GM23338 (cell line): ENCODE data around the gene ULBP1. TPM values are rescaled to one million over a fixed set of nuclear protein-coding genes. Genes with fewer than 3 reads are reported as not detected.
A peak's percentile ranks its signal among the peaks of the same experiment; 100 is the strongest.

Experiments
- ATAC-seq: fragments of 200-7000 bp; cut with Tn5 transposase; 3 replicates; pipeline ENCODE4 v1.9.1; 2020
- DNase-seq: peaks from one replicate; pipeline ENCODE4 v3.0.0-alpha.2; 2015; ENCODE audit warnings: low spot score
- H2AFZ ChIP-seq: fragments of 200-600 bp; sonication (generic); 2 replicates; pipeline ENCODE4 v1.8.0; 2016; ENCODE audit warnings: antibody characterized with exemption, mild to moderate bottlenecking, moderate library complexity
- H3F3A ChIP-seq: fragments of 200-600 bp; sonication (generic); replicated peaks from 2 replicates; pipeline ENCODE4 v1.8.0; 2017; ENCODE audit warnings: antibody characterized with exemption, mixed run types, low read depth
- H3K27ac ChIP-seq: fragments of 200-600 bp; sonication (generic); 2 replicates; pipeline ENCODE4 v1.6.1; 2016; ENCODE audit warnings: low read depth
- H3K27me3 ChIP-seq: fragments of 200-600 bp; sonication (generic); 2 replicates; pipeline ENCODE4 v1.8.0; 2016; ENCODE audit warnings: mild to moderate bottlenecking, mixed run types, moderate library complexity; ENCODE audit not compliant: insufficient read depth
- H3K36me3 ChIP-seq: fragments of 200-600 bp; sonication (generic); 2 replicates; pipeline ENCODE4 v1.8.0; 2016; ENCODE audit warnings: mild to moderate bottlenecking; ENCODE audit not compliant: insufficient read depth
- H3K4me1 ChIP-seq: fragments of 200-600 bp; sonication (generic); 2 replicates; pipeline ENCODE4 v1.8.0; 2016; ENCODE audit warnings: mild to moderate bottlenecking, moderate library complexity; ENCODE audit not compliant: insufficient read depth
- H3K4me2 ChIP-seq: fragments of 200-600 bp; sonication (generic); 2 replicates; pipeline ENCODE4 v1.7.1; 2017; ENCODE audit warnings: mixed run types
- H3K4me3 ChIP-seq: fragments of 200-600 bp; sonication (generic); 2 replicates; pipeline ENCODE4 v1.6.1; 2016; ENCODE audit warnings: mixed run types
- H3K79me2 ChIP-seq: fragments of 200-600 bp; sonication (generic); replicated peaks from 2 replicates; pipeline ENCODE4 v1.8.0; 2017; ENCODE audit warnings: mild to moderate bottlenecking; ENCODE audit not compliant: insufficient read depth
- H3K9me2 ChIP-seq: fragments of 200-600 bp; sonication (generic); 2 replicates; pipeline ENCODE4 v1.8.0; 2017; ENCODE audit not compliant: insufficient read depth
- H4K20me1 ChIP-seq: fragments of 200-600 bp; sonication (generic); replicated peaks from 2 replicates; pipeline ENCODE4 v1.8.0; 2017; ENCODE audit warnings: mild to moderate bottlenecking; ENCODE audit not compliant: insufficient read depth
- H3K27ac Mint-ChIP-seq: 2 replicates; pipeline ENCODE4 v1.8.0; 2020; ENCODE audit warnings: inconsistent platforms, mild to moderate bottlenecking, moderate library complexity, mixed read lengths
- H3K27me3 Mint-ChIP-seq: 3 replicates; pipeline ENCODE4 v1.8.0; 2022; ENCODE audit warnings: low read depth, mild to moderate bottlenecking, moderate library complexity, mixed read lengths, inconsistent platforms; ENCODE audit not compliant: insufficient read depth, poor library complexity
- H3K36me3 Mint-ChIP-seq: 3 replicates; pipeline ENCODE4 v1.8.0; 2021; ENCODE audit warnings: low read depth, mild to moderate bottlenecking, inconsistent platforms, moderate library complexity, mixed read lengths
- H3K4me1 Mint-ChIP-seq: 3 replicates; pipeline ENCODE4 v1.8.0; 2020; ENCODE audit warnings: mild to moderate bottlenecking, inconsistent platforms, mixed read lengths
- H3K4me3 Mint-ChIP-seq: 3 replicates; pipeline ENCODE4 v1.8.0; 2021; ENCODE audit warnings: moderate library complexity, mild to moderate bottlenecking, inconsistent platforms, mixed read lengths
- H3K9me3 Mint-ChIP-seq: 3 replicates; pipeline ENCODE4 v1.8.0; 2020; ENCODE audit warnings: moderate library complexity, mild to moderate bottlenecking, inconsistent platforms, mixed read lengths
- CREB1 ChIP-seq: fragments of 250-450 bp; sonication (Bioruptor Pico); IDR thresholded peaks from 2 replicates; pipeline ENCODE4 v1.5.0; 2020; ENCODE audit warnings: low read depth, mild to moderate bottlenecking, moderate library complexity
- EZH2 ChIP-seq: fragments of 200-600 bp; sonication (generic); IDR thresholded peaks from one replicate; pipeline ENCODE4 v1.8.0; 2017; ENCODE audit warnings: antibody characterized with exemption, mild to moderate bottlenecking, low read depth; ENCODE audit not compliant: unreplicated experiment
- EZH2phosphoT487 ChIP-seq: fragments of 200-600 bp; sonication (generic); IDR thresholded peaks from one replicate; pipeline ENCODE4 v1.8.1; 2018; ENCODE audit warnings: antibody characterized with exemption; ENCODE audit not compliant: unreplicated experiment
- JUNB ChIP-seq: IDR thresholded peaks from one replicate; pipeline ENCODE4 v1.6.1; 2016; ENCODE audit warnings: antibody characterized with exemption; ENCODE audit not compliant: unreplicated experiment
- POLR2AphosphoS5 ChIP-seq: IDR thresholded peaks from 2 replicates; pipeline ENCODE4 v1.6.1; 2016; ENCODE audit warnings: antibody characterized with exemption, low read depth
- STAT1 ChIP-seq: IDR thresholded peaks from one replicate; pipeline ENCODE4 v1.6.1; 2016; ENCODE audit warnings: antibody characterized with exemption; ENCODE audit not compliant: unreplicated experiment
- polyA plus RNA-seq: library from polyadenylated mRNA; unstranded; fragments of >200 nt; fragmentation: Nextera tagmentation; extraction: Ambion mirVana; gene quantifications from 2 replicates; pipeline ENCODE4 v1.2.1, GENCODE V29; 2016
- total RNA-seq: library from RNA; depleted of rRNA; stranded (reverse); fragments of >200 nt; shearing (Covaris generic); gene quantifications from 2 replicates; pipeline ENCODE4 v1.2.3, GENCODE V29; 2014
- TF ChIP-seq, protein P1 (sequence below): fragments of 250-450 bp; sonication (Bioruptor Pico); IDR thresholded peaks from 2 replicates; pipeline ENCODE4 v1.5.0; 2020; ENCODE audit warnings: mild to moderate bottlenecking, moderate library complexity
- TF ChIP-seq, protein P2 (sequence below), 2 experiments: fragments of 200-600 bp in 1 of 2; sonication (generic) in 1 of 2; conservative IDR thresholded peaks; 2 replicates each; pipeline versions ENCODE4 v1.5.1 to v1.6.1; 2016 to 2017; ENCODE audit warnings: antibody characterized with exemption in 2 of 2, low read depth in 2 of 2, mild to moderate bottlenecking in 2 of 2, moderate library complexity in 1 of 2
- TF ChIP-seq, protein P3 (sequence below): IDR thresholded peaks from 2 replicates; pipeline ENCODE4 v1.6.1; 2016; ENCODE audit warnings: antibody characterized with exemption
- TF ChIP-seq, protein P4 (sequence below): IDR thresholded peaks from one replicate; pipeline ENCODE4 v1.6.1; 2018; ENCODE audit warnings: antibody characterized with exemption; ENCODE audit not compliant: unreplicated experiment

The ULBP1 gene
- total and polyA plus RNA-seq, 2 experiments from 2014 or later: 0.74 to 1.7 TPM

DNA sequence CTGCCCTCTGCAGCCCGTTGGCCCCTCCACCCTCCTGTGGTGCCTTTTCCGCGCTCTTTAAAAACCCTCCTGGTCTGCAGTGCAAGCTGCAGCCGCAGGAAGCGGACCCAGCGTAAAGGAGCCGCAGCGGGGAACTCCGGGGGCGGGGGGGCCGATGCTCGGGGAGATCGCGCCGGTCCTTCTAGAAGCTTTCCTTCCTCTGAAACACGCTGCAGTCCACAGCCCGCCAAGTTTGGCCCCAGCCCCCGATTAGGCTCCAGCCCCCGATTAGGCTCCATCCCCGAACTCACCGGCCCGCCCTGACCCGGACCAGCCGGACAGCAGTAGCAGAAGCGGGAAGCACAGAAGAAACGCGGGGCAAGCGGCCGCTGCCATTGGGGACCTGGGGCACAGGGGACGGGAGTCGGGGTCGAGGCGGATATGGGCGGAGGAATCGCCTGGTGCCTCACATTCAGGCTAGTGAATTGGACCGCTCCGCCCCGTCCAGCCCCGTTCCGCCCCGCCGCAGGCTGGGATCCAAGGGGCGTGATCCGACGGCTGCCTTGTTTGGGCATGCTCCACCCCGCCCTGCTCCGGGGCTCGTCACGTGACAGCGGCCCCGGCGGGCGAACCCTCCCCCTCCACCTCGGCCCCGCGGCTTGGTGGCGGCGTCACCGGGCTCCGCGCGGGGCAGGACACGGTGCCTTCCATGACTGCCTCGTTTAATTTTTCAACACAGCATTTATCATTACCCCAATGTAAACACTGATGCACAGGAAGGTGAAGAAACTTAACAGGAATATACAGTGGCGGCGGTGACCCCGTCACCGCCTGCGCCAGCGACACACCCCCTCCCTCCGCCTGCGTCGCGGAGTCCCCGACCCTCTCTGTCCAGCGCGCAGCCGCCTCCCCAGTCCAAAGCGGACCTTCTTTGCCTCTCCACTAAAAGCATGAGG, 41.3 kb downstream of the ULBP1 start:
- Mint-ChIP-seq H3K27ac (peak overlapping the region; percentile 95), H3K36me3 (peaks cover 3% of the 10 kb centered on the region; the same call in 1 of the 3 replicates), H3K4me3 (peak overlapping the region; percentile 93), H3K27me3 (peaks cover 63% of the 10 kb centered on the region), H3K9me3 (no peaks in the 10 kb centered on the region; the same call in 2 of the 3 replicates), H3K4me1 (peaks cover 7% of the 10 kb centered on the region)
- Histone ChIP-seq H3K4me1 (no peaks in the 10 kb centered on the region), H3K36me3 (no peaks in the 10 kb centered on the region), H3F3A (no peaks in the 10 kb centered on the region), H3K9me2 (no peaks in the 10 kb centered on the region), H3K27me3 (peaks cover 75% of the 10 kb centered on the region), H3K4me2 (peak overlapping the region; percentile 85), H4K20me1 (no peaks in the 10 kb centered on the region; the same call in 1 of the 2 replicates), H3K27ac (0 out of 2 replicates have a peak overlapping the region, but pooled peaks have one; percentile 55), H3K4me3 (peak overlapping the region; percentile 88), H3K79me2 (no peaks in the 10 kb centered on the region), H2AFZ (peak overlapping the region; percentile 97)
- peak; percentile 81 for TF ChIP-seq POLR2AphosphoS5
- TF ChIP-seq, protein P1, sequence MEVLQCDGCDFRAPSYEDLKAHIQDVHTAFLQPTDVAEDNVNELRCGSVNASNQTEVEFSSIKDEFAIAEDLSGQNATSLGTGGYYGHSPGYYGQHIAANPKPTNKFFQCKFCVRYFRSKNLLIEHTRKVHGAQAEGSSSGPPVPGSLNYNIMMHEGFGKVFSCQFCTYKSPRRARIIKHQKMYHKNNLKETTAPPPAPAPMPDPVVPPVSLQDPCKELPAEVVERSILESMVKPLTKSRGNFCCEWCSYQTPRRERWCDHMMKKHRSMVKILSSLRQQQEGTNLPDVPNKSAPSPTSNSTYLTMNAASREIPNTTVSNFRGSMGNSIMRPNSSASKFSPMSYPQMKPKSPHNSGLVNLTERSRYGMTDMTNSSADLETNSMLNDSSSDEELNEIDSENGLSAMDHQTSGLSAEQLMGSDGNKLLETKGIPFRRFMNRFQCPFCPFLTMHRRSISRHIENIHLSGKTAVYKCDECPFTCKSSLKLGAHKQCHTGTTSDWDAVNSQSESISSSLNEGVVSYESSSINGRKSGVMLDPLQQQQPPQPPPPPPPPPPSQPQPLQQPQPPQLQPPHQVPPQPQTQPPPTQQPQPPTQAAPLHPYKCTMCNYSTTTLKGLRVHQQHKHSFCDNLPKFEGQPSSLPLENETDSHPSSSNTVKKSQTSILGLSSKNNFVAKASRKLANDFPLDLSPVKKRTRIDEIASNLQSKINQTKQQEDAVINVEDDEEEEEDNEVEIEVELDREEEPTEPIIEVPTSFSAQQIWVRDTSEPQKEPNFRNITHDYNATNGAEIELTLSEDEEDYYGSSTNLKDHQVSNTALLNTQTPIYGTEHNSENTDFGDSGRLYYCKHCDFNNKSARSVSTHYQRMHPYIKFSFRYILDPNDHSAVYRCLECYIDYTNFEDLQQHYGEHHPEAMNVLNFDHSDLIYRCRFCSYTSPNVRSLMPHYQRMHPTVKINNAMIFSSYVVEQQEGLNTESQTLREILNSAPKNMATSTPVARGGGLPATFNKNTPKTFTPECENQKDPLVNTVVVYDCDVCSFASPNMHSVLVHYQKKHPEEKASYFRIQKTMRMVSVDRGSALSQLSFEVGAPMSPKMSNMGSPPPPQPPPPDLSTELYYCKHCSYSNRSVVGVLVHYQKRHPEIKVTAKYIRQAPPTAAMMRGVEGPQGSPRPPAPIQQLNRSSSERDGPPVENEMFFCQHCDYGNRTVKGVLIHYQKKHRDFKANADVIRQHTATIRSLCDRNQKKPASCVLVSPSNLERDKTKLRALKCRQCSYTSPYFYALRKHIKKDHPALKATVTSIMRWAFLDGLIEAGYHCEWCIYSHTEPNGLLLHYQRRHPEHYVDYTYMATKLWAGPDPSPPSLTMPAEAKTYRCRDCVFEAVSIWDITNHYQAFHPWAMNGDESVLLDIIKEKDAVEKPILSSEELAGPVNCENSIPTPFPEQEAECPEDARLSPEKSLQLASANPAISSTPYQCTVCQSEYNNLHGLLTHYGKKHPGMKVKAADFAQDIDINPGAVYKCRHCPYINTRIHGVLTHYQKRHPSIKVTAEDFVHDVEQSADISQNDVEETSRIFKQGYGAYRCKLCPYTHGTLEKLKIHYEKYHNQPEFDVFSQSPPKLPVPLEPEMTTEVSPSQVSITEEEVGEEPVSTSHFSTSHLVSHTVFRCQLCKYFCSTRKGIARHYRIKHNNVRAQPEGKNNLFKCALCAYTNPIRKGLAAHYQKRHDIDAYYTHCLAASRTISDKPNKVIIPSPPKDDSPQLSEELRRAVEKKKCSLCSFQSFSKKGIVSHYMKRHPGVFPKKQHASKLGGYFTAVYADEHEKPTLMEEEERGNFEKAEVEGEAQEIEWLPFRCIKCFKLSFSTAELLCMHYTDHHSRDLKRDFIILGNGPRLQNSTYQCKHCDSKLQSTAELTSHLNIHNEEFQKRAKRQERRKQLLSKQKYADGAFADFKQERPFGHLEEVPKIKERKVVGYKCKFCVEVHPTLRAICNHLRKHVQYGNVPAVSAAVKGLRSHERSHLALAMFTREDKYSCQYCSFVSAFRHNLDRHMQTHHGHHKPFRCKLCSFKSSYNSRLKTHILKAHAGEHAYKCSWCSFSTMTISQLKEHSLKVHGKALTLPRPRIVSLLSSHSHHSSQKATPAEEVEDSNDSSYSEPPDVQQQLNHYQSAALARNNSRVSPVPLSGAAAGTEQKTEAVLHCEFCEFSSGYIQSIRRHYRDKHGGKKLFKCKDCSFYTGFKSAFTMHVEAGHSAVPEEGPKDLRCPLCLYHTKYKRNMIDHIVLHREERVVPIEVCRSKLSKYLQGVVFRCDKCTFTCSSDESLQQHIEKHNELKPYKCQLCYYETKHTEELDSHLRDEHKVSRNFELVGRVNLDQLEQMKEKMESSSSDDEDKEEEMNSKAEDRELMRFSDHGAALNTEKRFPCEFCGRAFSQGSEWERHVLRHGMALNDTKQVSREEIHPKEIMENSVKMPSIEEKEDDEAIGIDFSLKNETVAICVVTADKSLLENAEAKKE: no peak
- no peak for TF ChIP-seq STAT1
- TF ChIP-seq CREB1: peak; percentile 87
- TF ChIP-seq JUNB: no peak
- TF ChIP-seq EZH2phosphoT487: no peak
- peak; percentile 36 for TF ChIP-seq EZH2
- TF ChIP-seq, protein P2, sequence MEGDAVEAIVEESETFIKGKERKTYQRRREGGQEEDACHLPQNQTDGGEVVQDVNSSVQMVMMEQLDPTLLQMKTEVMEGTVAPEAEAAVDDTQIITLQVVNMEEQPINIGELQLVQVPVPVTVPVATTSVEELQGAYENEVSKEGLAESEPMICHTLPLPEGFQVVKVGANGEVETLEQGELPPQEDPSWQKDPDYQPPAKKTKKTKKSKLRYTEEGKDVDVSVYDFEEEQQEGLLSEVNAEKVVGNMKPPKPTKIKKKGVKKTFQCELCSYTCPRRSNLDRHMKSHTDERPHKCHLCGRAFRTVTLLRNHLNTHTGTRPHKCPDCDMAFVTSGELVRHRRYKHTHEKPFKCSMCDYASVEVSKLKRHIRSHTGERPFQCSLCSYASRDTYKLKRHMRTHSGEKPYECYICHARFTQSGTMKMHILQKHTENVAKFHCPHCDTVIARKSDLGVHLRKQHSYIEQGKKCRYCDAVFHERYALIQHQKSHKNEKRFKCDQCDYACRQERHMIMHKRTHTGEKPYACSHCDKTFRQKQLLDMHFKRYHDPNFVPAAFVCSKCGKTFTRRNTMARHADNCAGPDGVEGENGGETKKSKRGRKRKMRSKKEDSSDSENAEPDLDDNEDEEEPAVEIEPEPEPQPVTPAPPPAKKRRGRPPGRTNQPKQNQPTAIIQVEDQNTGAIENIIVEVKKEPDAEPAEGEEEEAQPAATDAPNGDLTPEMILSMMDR (conservative IDR thresholded peaks at IDR 0.05; ENCODE audit: low read depth in 2 of 2): no peak
- TF ChIP-seq, protein P3, sequence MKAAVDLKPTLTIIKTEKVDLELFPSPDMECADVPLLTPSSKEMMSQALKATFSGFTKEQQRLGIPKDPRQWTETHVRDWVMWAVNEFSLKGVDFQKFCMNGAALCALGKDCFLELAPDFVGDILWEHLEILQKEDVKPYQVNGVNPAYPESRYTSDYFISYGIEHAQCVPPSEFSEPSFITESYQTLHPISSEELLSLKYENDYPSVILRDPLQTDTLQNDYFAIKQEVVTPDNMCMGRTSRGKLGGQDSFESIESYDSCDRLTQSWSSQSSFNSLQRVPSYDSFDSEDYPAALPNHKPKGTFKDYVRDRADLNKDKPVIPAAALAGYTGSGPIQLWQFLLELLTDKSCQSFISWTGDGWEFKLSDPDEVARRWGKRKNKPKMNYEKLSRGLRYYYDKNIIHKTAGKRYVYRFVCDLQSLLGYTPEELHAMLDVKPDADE: no peak
- TF ChIP-seq, protein P4, sequence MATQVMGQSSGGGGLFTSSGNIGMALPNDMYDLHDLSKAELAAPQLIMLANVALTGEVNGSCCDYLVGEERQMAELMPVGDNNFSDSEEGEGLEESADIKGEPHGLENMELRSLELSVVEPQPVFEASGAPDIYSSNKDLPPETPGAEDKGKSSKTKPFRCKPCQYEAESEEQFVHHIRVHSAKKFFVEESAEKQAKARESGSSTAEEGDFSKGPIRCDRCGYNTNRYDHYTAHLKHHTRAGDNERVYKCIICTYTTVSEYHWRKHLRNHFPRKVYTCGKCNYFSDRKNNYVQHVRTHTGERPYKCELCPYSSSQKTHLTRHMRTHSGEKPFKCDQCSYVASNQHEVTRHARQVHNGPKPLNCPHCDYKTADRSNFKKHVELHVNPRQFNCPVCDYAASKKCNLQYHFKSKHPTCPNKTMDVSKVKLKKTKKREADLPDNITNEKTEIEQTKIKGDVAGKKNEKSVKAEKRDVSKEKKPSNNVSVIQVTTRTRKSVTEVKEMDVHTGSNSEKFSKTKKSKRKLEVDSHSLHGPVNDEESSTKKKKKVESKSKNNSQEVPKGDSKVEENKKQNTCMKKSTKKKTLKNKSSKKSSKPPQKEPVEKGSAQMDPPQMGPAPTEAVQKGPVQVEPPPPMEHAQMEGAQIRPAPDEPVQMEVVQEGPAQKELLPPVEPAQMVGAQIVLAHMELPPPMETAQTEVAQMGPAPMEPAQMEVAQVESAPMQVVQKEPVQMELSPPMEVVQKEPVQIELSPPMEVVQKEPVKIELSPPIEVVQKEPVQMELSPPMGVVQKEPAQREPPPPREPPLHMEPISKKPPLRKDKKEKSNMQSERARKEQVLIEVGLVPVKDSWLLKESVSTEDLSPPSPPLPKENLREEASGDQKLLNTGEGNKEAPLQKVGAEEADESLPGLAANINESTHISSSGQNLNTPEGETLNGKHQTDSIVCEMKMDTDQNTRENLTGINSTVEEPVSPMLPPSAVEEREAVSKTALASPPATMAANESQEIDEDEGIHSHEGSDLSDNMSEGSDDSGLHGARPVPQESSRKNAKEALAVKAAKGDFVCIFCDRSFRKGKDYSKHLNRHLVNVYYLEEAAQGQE: no peak
- DNase-seq: peak; percentile 97
- peak; percentile 92 for ATAC-seq
